H1 (cell line): Measurements from ENCODE around the gene ORMDL2. TPM values are rescaled to one million over a fixed set of nuclear protein-coding genes. Genes with fewer than 3 reads are reported as not detected.

Source experiments
- CTCF ChIA-PET: fragments of 300-600 bp; sonication (Branson Sonifier 250); formaldehyde crosslinking; loops from one replicate; lab custom pipeline; 2021; ENCODE audit not compliant: partially characterized antibody; lab: Charles Lee
- POLR2A ChIA-PET: fragments of 300-600 bp; sonication (Branson Sonifier 250); formaldehyde crosslinking; loops from one replicate; lab custom pipeline; 2021; ENCODE audit warnings: inconsistent platforms; ENCODE audit not compliant: partially characterized antibody; lab: Charles Lee
- DNase-seq, 2 experiments: peaks; one replicate each; pipeline versions ENCODE4 v3.0.0 to v3.0.0-alpha.2; 2010 to 2022; ENCODE audit warnings: low spot score in 2 of 2, low read depth in 1 of 2, mixed read lengths in 1 of 2
- FAIRE-seq: peaks from 2 replicates; lab custom pipeline; 2011; peaks lifted over from hg19 to GRCh38; lab: Jason Lieb, UNC
- H2AFZ ChIP-seq: 2 replicates; pipeline ENCODE4 v1.8.1; 2012; ENCODE audit warnings: low read length, inconsistent platforms
- H2AK5ac ChIP-seq: 2 replicates; pipeline ENCODE4 v1.6.1; 2013; ENCODE audit warnings: low read depth, low read length
- H2BK120ac ChIP-seq: replicated peaks from 2 replicates; pipeline ENCODE3; 2013; ENCODE audit warnings: low read depth, low read length, inconsistent platforms
- H2BK12ac ChIP-seq: 2 replicates; pipeline ENCODE4 v1.6.1; 2013; ENCODE audit warnings: low read depth, low read length
- H2BK15ac ChIP-seq: 2 replicates; pipeline ENCODE4 v1.6.1; 2013; ENCODE audit warnings: low read length
- H2BK20ac ChIP-seq: 2 replicates; pipeline ENCODE4 v1.6.1; 2013; ENCODE audit warnings: low read length
- H2BK5ac ChIP-seq: 2 replicates; pipeline ENCODE4 v1.6.1; 2013; ENCODE audit warnings: low read depth, low read length
- H3K14ac ChIP-seq: 2 replicates; pipeline ENCODE4 v1.6.1; 2013; ENCODE audit warnings: inconsistent platforms; ENCODE audit not compliant: insufficient read length
- H3K18ac ChIP-seq: 2 replicates; pipeline ENCODE4 v1.6.1; 2013; ENCODE audit warnings: low read length; ENCODE audit errors: extremely low read depth
- H3K23ac ChIP-seq: 2 replicates; pipeline ENCODE4 v1.6.1; 2013; ENCODE audit warnings: inconsistent platforms; ENCODE audit not compliant: insufficient read length
- H3K23me2 ChIP-seq: 2 replicates; pipeline ENCODE4 v1.6.1; 2013; ENCODE audit warnings: low read depth, low read length
- H3K27ac ChIP-seq: 2 replicates; pipeline ENCODE4 v1.6.1; 2011; ENCODE audit warnings: low read depth, low read length, inconsistent platforms
- H3K27me3 ChIP-seq, 4 experiments: replicated peaks in 1 of 4; 1 replicate in 1 of 4; 2 replicates in 3 of 4; pipeline versions ENCODE4 v1.6.1 to v1.8.1; 2011 to 2013; ENCODE audit warnings: low read length in 3 of 4, mild to moderate bottlenecking in 3 of 4, inconsistent platforms in 2 of 4, mixed read lengths in 2 of 4, moderate library complexity in 1 of 4; ENCODE audit not compliant: control insufficient read depth in 3 of 4, insufficient read depth in 3 of 4; ENCODE audit errors: extremely low read depth in 1 of 4
- H3K36me3 ChIP-seq, 4 experiments: 2 replicates each; pipeline versions ENCODE4 v1.6.1 to v1.8.1; 2011 to 2013; ENCODE audit warnings: mild to moderate bottlenecking in 4 of 4, low read length in 3 of 4, moderate library complexity in 2 of 4, control low read depth in 1 of 4, inconsistent platforms in 1 of 4; ENCODE audit not compliant: insufficient read depth in 4 of 4, control insufficient read depth in 2 of 4
- H3K4ac ChIP-seq: replicated peaks from 2 replicates; pipeline ENCODE3; 2013; ENCODE audit warnings: low read length, low read depth, mixed read lengths, inconsistent platforms; ENCODE audit not compliant: insufficient read length
- H3K4me1 ChIP-seq, 4 experiments: replicated peaks in 1 of 4; 1 replicate in 1 of 4; 2 replicates in 3 of 4; pipeline versions ENCODE4 v1.6.1 to v1.8.1; 2011 to 2013; ENCODE audit warnings: low read length in 3 of 4, inconsistent platforms in 2 of 4, mixed read lengths in 1 of 4; ENCODE audit not compliant: insufficient read depth in 4 of 4, control insufficient read depth in 3 of 4
- H3K4me2 ChIP-seq, 2 experiments: 2 replicates each; pipeline versions ENCODE4 v1.6.1 to v1.8.1; 2011 to 2013; ENCODE audit warnings: low read depth in 2 of 2, low read length in 2 of 2, control low read depth in 1 of 2, inconsistent platforms in 1 of 2, mild to moderate bottlenecking in 1 of 2; ENCODE audit not compliant: insufficient read depth in 1 of 2
- H3K4me3 ChIP-seq, 4 experiments: fragments of 200-600, 300-600 bp in 1 of 4; sonication (generic), shearing (Covaris generic), sonication (Bioruptor Twin) in 1 of 4; 2 replicates each; pipeline versions ENCODE4 v1.5.1 to v1.8.1; 2011 to 2016; ENCODE audit warnings: low read length in 4 of 4, low read depth in 3 of 4, control low read depth in 2 of 4, inconsistent platforms in 2 of 4, mild to moderate bottlenecking in 2 of 4, mixed read lengths in 1 of 4, moderate library complexity in 1 of 4; ENCODE audit not compliant: insufficient read depth in 2 of 4; ENCODE audit errors: extremely low read depth in 1 of 4
- H3K56ac ChIP-seq: replicated peaks from 2 replicates; pipeline ENCODE3; 2013; ENCODE audit warnings: low read depth, mild to moderate bottlenecking, mixed read lengths, low read length, inconsistent platforms; ENCODE audit not compliant: insufficient read length
- H3K79me1 ChIP-seq: 2 replicates; pipeline ENCODE4 v1.6.1; 2013; ENCODE audit warnings: low read depth, low read length, control low read depth
- H3K79me2 ChIP-seq, 2 experiments: 2 replicates each; pipeline versions ENCODE4 v1.6.1 to v1.8.1; 2012 to 2013; ENCODE audit warnings: low read length in 2 of 2, mild to moderate bottlenecking in 2 of 2, inconsistent platforms in 1 of 2; ENCODE audit not compliant: insufficient read depth in 2 of 2, control insufficient read depth in 1 of 2
- H3K9ac ChIP-seq, 4 experiments: replicated peaks in 1 of 4; 1 replicate in 1 of 4; 2 replicates in 3 of 4; pipeline versions ENCODE4 v1.6.1 to v1.8.1; 2011 to 2013; ENCODE audit warnings: low read depth in 3 of 4, low read length in 3 of 4, control low read depth in 2 of 4, mild to moderate bottlenecking in 2 of 4, moderate library complexity in 2 of 4, inconsistent platforms in 1 of 4; ENCODE audit errors: extremely low read depth in 1 of 4
- H3K9me3 ChIP-seq, 2 experiments: 2 replicates each; pipeline versions ENCODE4 v1.6.1 to v1.8.1; 2012 to 2013; ENCODE audit warnings: mild to moderate bottlenecking in 2 of 2, moderate library complexity in 2 of 2, control low read depth in 1 of 2, inconsistent platforms in 1 of 2, low read depth in 1 of 2, low read length in 1 of 2, mixed read lengths in 1 of 2; ENCODE audit not compliant: insufficient read depth in 2 of 2
- H4K20me1 ChIP-seq, 2 experiments: replicated peaks in 1 of 2; 2 replicates each; pipeline versions ENCODE3 to v1.8.1; 2011 to 2013; ENCODE audit warnings: inconsistent platforms in 2 of 2, low read length in 2 of 2, mild to moderate bottlenecking in 1 of 2; ENCODE audit not compliant: insufficient read depth in 2 of 2, control insufficient read depth in 1 of 2
- H4K5ac ChIP-seq: 2 replicates; pipeline ENCODE4 v1.6.1; 2013; ENCODE audit warnings: low read length, low read depth, mixed read lengths, inconsistent platforms; ENCODE audit not compliant: insufficient read length
- H4K8ac ChIP-seq: 2 replicates; pipeline ENCODE4 v1.8.0; 2013; ENCODE audit warnings: mild to moderate bottlenecking, moderate library complexity, low read length, inconsistent platforms; ENCODE audit not compliant: insufficient read depth; ENCODE audit errors: extremely low read depth
- H4K91ac ChIP-seq: replicated peaks from 2 replicates; pipeline ENCODE3; 2013; ENCODE audit warnings: low read length, mixed read lengths, inconsistent platforms; ENCODE audit not compliant: insufficient read length
- GTF2F1 ChIP-seq: IDR thresholded peaks from 2 replicates; pipeline ENCODE4 v1.6.1; 2012; ENCODE audit warnings: low read depth, low read length, improper control_type of control experiment, borderline replicate concordance
- JUND ChIP-seq: IDR thresholded peaks from 2 replicates; pipeline ENCODE4 v1.6.1; 2011; ENCODE audit warnings: mild to moderate bottlenecking, improper control_type of control experiment, low read length
- KDM1A ChIP-seq: fragments of 200-600, 300-600 bp; sonication (generic); IDR thresholded peaks from 2 replicates; pipeline ENCODE4 v1.7.1; 2016; ENCODE audit warnings: mild to moderate bottlenecking, low read length, borderline replicate concordance
- NANOG ChIP-seq: IDR thresholded peaks from 2 replicates; pipeline ENCODE4 v1.6.1; 2011; ENCODE audit warnings: low read length, low read depth, mild to moderate bottlenecking, inconsistent platforms; ENCODE audit not compliant: insufficient read depth, poor library complexity, severe bottlenecking
- NRF1 ChIP-seq: IDR thresholded peaks from 2 replicates; pipeline ENCODE4 v1.6.1; 2011; ENCODE audit warnings: mild to moderate bottlenecking, low read depth, low read length, improper control_type of control experiment
- PHF8 ChIP-seq: fragments of 200-600 bp; sonication (generic); conservative IDR thresholded peaks from 2 replicates; pipeline ENCODE4 v1.7.1; 2012; ENCODE audit warnings: low read depth, mild to moderate bottlenecking, inconsistent platforms, low read length, moderate library complexity
- POLR2AphosphoS5 ChIP-seq: IDR thresholded peaks from 2 replicates; pipeline ENCODE4 v1.6.1; 2011; ENCODE audit warnings: low read depth, low read length
- RFX5 ChIP-seq: IDR thresholded peaks from 2 replicates; pipeline ENCODE4 v1.6.1; 2011; ENCODE audit warnings: low read depth, low read length, improper control_type of control experiment, borderline replicate concordance
- SIN3A ChIP-seq, 2 experiments: IDR thresholded peaks in 1 of 2; conservative IDR thresholded peaks in 1 of 2; 2 replicates each; pipeline ENCODE4 v1.6.1; 2011 to 2012; ENCODE audit warnings: low read length in 2 of 2, improper control_type of control experiment in 1 of 2, low read depth in 1 of 2, mild to moderate bottlenecking in 1 of 2
- SRF ChIP-seq: IDR thresholded peaks from 2 replicates; pipeline ENCODE4 v1.6.1; 2011; ENCODE audit warnings: mild to moderate bottlenecking, low read depth, low read length, moderate library complexity
- TCF12 ChIP-seq: IDR thresholded peaks from 2 replicates; pipeline ENCODE4 v1.6.1; 2011; ENCODE audit warnings: low read depth, mild to moderate bottlenecking, low read length
- TEAD4 ChIP-seq: IDR thresholded peaks from 2 replicates; pipeline ENCODE4 v1.6.1; 2012; ENCODE audit warnings: low read depth, low read length, inconsistent platforms, mixed read lengths
- WGBS, 2 experiments: shearing (Covaris generic) in 1 of 2; methylation state at CpG; one replicate each; pipeline versions ENCODE4 v1.1.6 to v1.1.7; 2013 to 2015; ENCODE audit warnings: low lambda C conversion rate in 2 of 2, mixed read lengths in 2 of 2, inconsistent platforms in 1 of 2, low coverage in 1 of 2, missing lambda C conversion rate in 1 of 2; ENCODE audit not compliant: insufficient replicate concordance in 2 of 2, insufficient coverage in 1 of 2, insufficient read length in 1 of 2; ENCODE audit errors: extremely low coverage in 1 of 2, missing lambda C conversion rate in 1 of 2; 5-methylcytosine and 5-hydroxymethylcytosine counted together
- polyA plus RNA-seq, 7 experiments: library from polyadenylated mRNA; depleted of rRNA in 3 of 7; stranded (reverse) in 5 of 7; unstranded in 2 of 7; fragments of >200 nt in 5 of 7; fragments of 200-250 nt in 2 of 7; gene quantifications; 1 replicate in 5 of 7; 2 replicates in 1 of 7; 4 replicates in 1 of 7; pipeline versions ENCODE4 v1.2.1 to v1.2.3, GENCODE V29; 2011 to 2013; ENCODE audit warnings: missing spikeins in 2 of 7, mixed read lengths in 2 of 7
- total RNA-seq: library from RNA; stranded (reverse); fragmentation: NEBNext Ultra II Directional; extraction: Animal tissue kit (Norgen Biotek cat#: 25700); gene quantifications from 2 replicates; pipeline ENCODE4 v1.2.1, GENCODE V29; 2021
- TF ChIP-seq, protein P1 (sequence below): IDR thresholded peaks from 2 replicates; pipeline ENCODE4 v1.6.1; 2011; ENCODE audit warnings: low read depth, mild to moderate bottlenecking, low read length; ENCODE audit not compliant: insufficient read depth

ORMDL2 gene
- total and polyA plus RNA-seq, 2 of the 8 experiments (the other 6 are each of a cell fraction or from before 2014, with no cell fraction given) = 39.0 to 65.6 TPM

DNA sequence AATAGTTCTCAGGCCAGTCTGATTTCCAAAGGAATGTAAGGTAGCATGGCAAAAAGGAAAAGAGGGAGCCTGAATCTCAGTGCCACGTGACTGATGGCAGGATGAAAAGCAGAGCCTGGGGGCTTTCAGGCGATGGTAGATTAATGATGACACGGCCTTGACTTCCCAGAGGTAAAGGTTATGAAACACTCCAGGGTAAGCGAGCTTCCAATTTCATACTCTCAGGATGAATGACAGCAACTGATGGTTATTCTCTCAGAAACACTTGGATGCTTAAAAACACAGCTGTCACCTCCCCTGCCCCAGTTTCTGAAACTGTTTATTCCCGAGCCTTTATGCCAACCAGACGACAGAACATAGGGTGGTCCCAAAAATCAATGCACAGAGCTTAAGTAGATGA is 46.1 kb upstream of the ORMDL2 start:
- no peak overlapping the region for H3K56ac ChIP-seq
- H3K18ac ChIP-seq = no peak overlapping the region
- H3K79me2 ChIP-seq = no peaks in the 10 kb centered on the region
- no peak overlapping the region for H3K23ac ChIP-seq
- H3K27me3 ChIP-seq = no peaks in the 10 kb centered on the region
- H2BK15ac ChIP-seq = no peak overlapping the region
- H3K9me3 ChIP-seq = no peaks in the 10 kb centered on the region
- H3K4me1 ChIP-seq = no peaks in the 10 kb centered on the region
- H4K8ac ChIP-seq = no peak overlapping the region
- 92% methylated on average over 6 of the region's 6 CpGs; no CpG with 5 or more reads in 1 of the 2 experiments for WGBS, 2 experiments
- H3K23me2 ChIP-seq = no peaks in the 10 kb centered on the region; the same call in 1 of the 2 replicates
- POLR2A ChIA-PET = interaction anchor here (0.8 to 46.5 kb wide), 10 partner anchors 9 to 224 kb away, joined by 3 to 809 read pairs (median 4); partner anchors contain the start of genes CD63, GDF11 and ORMDL2
- no peak overlapping the region for H2AK5ac ChIP-seq
- FAIRE-seq (no peak), DNase-seq (no peak)
- no peak overlapping the region for H4K91ac ChIP-seq
- no peak overlapping the region for H2BK20ac ChIP-seq
- H3K27ac ChIP-seq = no peak overlapping the region
- peaks cover 5 to 7% of the 10 kb centered on the region in 2 experiments for H4K20me1 ChIP-seq
- H3K4ac ChIP-seq = no peak overlapping the region
- no peak overlapping the region for H3K14ac ChIP-seq
- no peak overlapping the region for H2BK5ac ChIP-seq
- H4K5ac ChIP-seq = no peak overlapping the region
- H3K9ac ChIP-seq = no peak overlapping the region
- no peak overlapping the region for H2AFZ ChIP-seq
- TF ChIP-seq TCF12 (no peak), JUND (no peak), NRF1 (no peak), SIN3A (conservative IDR thresholded peaks at IDR 0.05 in 1 of 2, IDR thresholded peaks at IDR 0.05 in 1 of 2; ENCODE audit: low read depth in 1 of 2, low read length in 2 of 2) (no peak), TEAD4 (no peak), SRF (no peak), NANOG (no peak), KDM1A (no peak), PHF8 (no peak), POLR2AphosphoS5 (no peak), GTF2F1 (no peak), RFX5 (no peak)
- TF ChIP-seq, protein P1, sequence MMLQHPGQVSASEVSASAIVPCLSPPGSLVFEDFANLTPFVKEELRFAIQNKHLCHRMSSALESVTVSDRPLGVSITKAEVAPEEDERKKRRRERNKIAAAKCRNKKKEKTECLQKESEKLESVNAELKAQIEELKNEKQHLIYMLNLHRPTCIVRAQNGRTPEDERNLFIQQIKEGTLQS = no peak
- no peak overlapping the region for H3K4me3 ChIP-seq
- H2BK12ac ChIP-seq = no peak overlapping the region
- peaks cover 4% of the 10 kb centered on the region for H3K79me1 ChIP-seq
- H2BK120ac ChIP-seq = no peak overlapping the region
- CTCF ChIA-PET = interaction anchor here (0.6 to 4.1 kb wide), 9 partner anchors 9 to 212 kb away, joined by 3 to 25 read pairs (median 8); no protein-coding TSS in a partner anchor
- H3K36me3 ChIP-seq = peaks cover 2 to 40% (median 6%) of the 10 kb centered on the region in 4 experiments
- H3K4me2 ChIP-seq = no peak overlapping the region
